HEK293 (cell line): ENCODE results near the gene HDAC10.

Source experiments
- BCL11A ChIP-seq: fragments of 450-650 bp; formaldehyde crosslinking; IDR thresholded peaks from 2 replicates; pipeline ENCODE4 v1.5.1; 2016; ENCODE audit warnings: low read depth, missing biosample characterization, missing genetic modification characterization
- HOXC10 ChIP-seq: sonication (generic); formaldehyde crosslinking; IDR thresholded peaks from 2 replicates; pipeline ENCODE4 v1.8.1; 2023; ENCODE audit warnings: mild to moderate bottlenecking, missing genetic modification reagents
- KLF7 ChIP-seq: fragments of 450-650 bp; formaldehyde crosslinking; IDR thresholded peaks from 2 replicates; pipeline ENCODE4 v1.5.1; 2016; ENCODE audit warnings: missing biosample characterization, missing genetic modification characterization, borderline replicate concordance
- PRDM1 ChIP-seq: fragments of 450-650 bp; formaldehyde crosslinking; IDR thresholded peaks from 2 replicates; pipeline ENCODE4; 2016; ENCODE audit warnings: missing biosample characterization, missing genetic modification characterization
- RBAK ChIP-seq: fragments of 450-650 bp; formaldehyde crosslinking; IDR thresholded peaks from 2 replicates; pipeline ENCODE4 v1.5.1; 2016; ENCODE audit warnings: missing biosample characterization, missing genetic modification characterization
- SETDB1 ChIP-seq: IDR thresholded peaks from one replicate; pipeline ENCODE4 v1.6.1; 2017; ENCODE audit warnings: mild to moderate bottlenecking, low read length, moderate library complexity, mixed read lengths; ENCODE audit not compliant: insufficient read length
- SP2 ChIP-seq: fragments of 450-650 bp; formaldehyde crosslinking; IDR thresholded peaks from 2 replicates; pipeline ENCODE4 v1.5.1; 2016; ENCODE audit warnings: missing biosample characterization, missing genetic modification characterization
- TRIM28 ChIP-seq: IDR thresholded peaks from 2 replicates; pipeline ENCODE4 v1.6.1; 2011; ENCODE audit warnings: low read length, control low read depth, borderline replicate concordance
- ZBTB20 ChIP-seq: fragments of 450-650 bp; formaldehyde crosslinking; IDR thresholded peaks from 2 replicates; pipeline ENCODE4 v1.5.1; 2016; ENCODE audit warnings: missing biosample characterization, missing genetic modification characterization
- ZBTB21 ChIP-seq: fragments of 450-650 bp; formaldehyde crosslinking; IDR thresholded peaks from 2 replicates; pipeline ENCODE4 v1.5.1; 2017; ENCODE audit warnings: missing biosample characterization, missing genetic modification characterization
- ZNF146 ChIP-seq: fragments of 450-650 bp; formaldehyde crosslinking; IDR thresholded peaks from 2 replicates; pipeline ENCODE4 v1.5.1; 2016; ENCODE audit warnings: missing biosample characterization, missing genetic modification characterization
- ZNF169 ChIP-seq: fragments of 450-650 bp; formaldehyde crosslinking; IDR thresholded peaks from 2 replicates; pipeline ENCODE4 v1.5.1; 2016; ENCODE audit warnings: missing biosample characterization, missing genetic modification characterization
- ZNF175 ChIP-seq: fragments of 450-650 bp; formaldehyde crosslinking; IDR thresholded peaks from 2 replicates; pipeline ENCODE4 v1.5.1; 2016; ENCODE audit warnings: missing biosample characterization, missing genetic modification characterization
- ZNF211 ChIP-seq: fragments of 450-650 bp; formaldehyde crosslinking; IDR thresholded peaks from 2 replicates; pipeline ENCODE4 v1.5.1; 2016; ENCODE audit warnings: low read depth, missing biosample characterization, missing genetic modification characterization
- ZNF214 ChIP-seq: fragments of 450-650 bp; formaldehyde crosslinking; IDR thresholded peaks from 2 replicates; pipeline ENCODE4 v1.5.1; 2017; ENCODE audit warnings: missing biosample characterization, mild to moderate bottlenecking, missing genetic modification characterization, borderline replicate concordance
- ZNF416 ChIP-seq: fragments of 450-650 bp; formaldehyde crosslinking; IDR thresholded peaks from 2 replicates; pipeline ENCODE4 v1.5.1; 2016; ENCODE audit warnings: missing biosample characterization, missing genetic modification characterization
- ZNF433 ChIP-seq: fragments of 450-650 bp; formaldehyde crosslinking; IDR thresholded peaks from 2 replicates; pipeline ENCODE4 v1.5.1; 2016; ENCODE audit warnings: missing biosample characterization, missing genetic modification characterization, low read depth
- ZNF473 ChIP-seq: fragments of 450-650 bp; formaldehyde crosslinking; IDR thresholded peaks from 2 replicates; pipeline ENCODE4 v1.5.1; 2017; ENCODE audit warnings: missing biosample characterization, missing genetic modification characterization
- ZNF510 ChIP-seq: fragments of 450-650 bp; formaldehyde crosslinking; IDR thresholded peaks from 2 replicates; pipeline ENCODE4 v1.5.1; 2018; ENCODE audit warnings: mild to moderate bottlenecking, missing genetic modification characterization, missing biosample characterization; ENCODE audit not compliant: insufficient replicate concordance
- ZNF555 ChIP-seq: fragments of 450-650 bp; formaldehyde crosslinking; conservative IDR thresholded peaks from 2 replicates; pipeline ENCODE4 v1.5.1; 2017; ENCODE audit warnings: missing biosample characterization, mild to moderate bottlenecking, missing genetic modification characterization, inconsistent platforms
- ZNF664 ChIP-seq: fragments of 450-650 bp; formaldehyde crosslinking; IDR thresholded peaks from 2 replicates; pipeline ENCODE4 v1.5.1; 2016; ENCODE audit warnings: missing biosample characterization, missing genetic modification characterization
- ZNF670 ChIP-seq: fragments of 450-650 bp; formaldehyde crosslinking; IDR thresholded peaks from 2 replicates; pipeline ENCODE4 v1.5.1; 2016; ENCODE audit warnings: missing biosample characterization, missing genetic modification characterization, low read depth
- ZNF777 ChIP-seq: fragments of 450-650 bp; formaldehyde crosslinking; IDR thresholded peaks from 2 replicates; pipeline ENCODE4 v1.5.1; 2017; ENCODE audit warnings: missing biosample characterization, missing genetic modification characterization, borderline replicate concordance
- ZSCAN30 ChIP-seq: fragments of 450-650 bp; IDR thresholded peaks from 2 replicates; pipeline ENCODE4 v1.5.1; 2018; ENCODE audit warnings: missing biosample characterization, mild to moderate bottlenecking, missing genetic modification characterization, moderate library complexity
- TF ChIP-seq, protein P1 (sequence below): fragments of 450-650 bp; formaldehyde crosslinking; IDR thresholded peaks from 2 replicates; pipeline ENCODE4 v1.5.1; 2017; ENCODE audit warnings: missing biosample characterization, mild to moderate bottlenecking, missing genetic modification characterization, moderate library complexity
- TF ChIP-seq, protein P2 (sequence below): fragments of 450-650 bp; formaldehyde crosslinking; IDR thresholded peaks from 2 replicates; pipeline ENCODE4 v1.5.1; 2017; ENCODE audit warnings: missing biosample characterization, missing genetic modification characterization
- TF ChIP-seq, protein P3 (sequence below): fragments of 450-650 bp; formaldehyde crosslinking; IDR thresholded peaks from 2 replicates; pipeline ENCODE4 v1.5.1; 2016; ENCODE audit warnings: missing biosample characterization, missing genetic modification characterization
- TF ChIP-seq, protein P4 (sequence below): fragments of 450-650 bp; formaldehyde crosslinking; IDR thresholded peaks from 2 replicates; pipeline ENCODE4 v1.5.1; 2016; ENCODE audit warnings: missing biosample characterization, missing genetic modification characterization
- TF ChIP-seq, protein P5 (sequence below): fragments of 450-650 bp; formaldehyde crosslinking; IDR thresholded peaks from 2 replicates; pipeline ENCODE4 v1.5.1; 2016; ENCODE audit warnings: missing biosample characterization, missing genetic modification characterization
- TF ChIP-seq, protein P6 (sequence below): IDR thresholded peaks from 2 replicates; pipeline ENCODE4 v1.6.1; 2011; ENCODE audit warnings: mild to moderate bottlenecking, low read depth, low read length, borderline replicate concordance

Gene HDAC10

DNA sequence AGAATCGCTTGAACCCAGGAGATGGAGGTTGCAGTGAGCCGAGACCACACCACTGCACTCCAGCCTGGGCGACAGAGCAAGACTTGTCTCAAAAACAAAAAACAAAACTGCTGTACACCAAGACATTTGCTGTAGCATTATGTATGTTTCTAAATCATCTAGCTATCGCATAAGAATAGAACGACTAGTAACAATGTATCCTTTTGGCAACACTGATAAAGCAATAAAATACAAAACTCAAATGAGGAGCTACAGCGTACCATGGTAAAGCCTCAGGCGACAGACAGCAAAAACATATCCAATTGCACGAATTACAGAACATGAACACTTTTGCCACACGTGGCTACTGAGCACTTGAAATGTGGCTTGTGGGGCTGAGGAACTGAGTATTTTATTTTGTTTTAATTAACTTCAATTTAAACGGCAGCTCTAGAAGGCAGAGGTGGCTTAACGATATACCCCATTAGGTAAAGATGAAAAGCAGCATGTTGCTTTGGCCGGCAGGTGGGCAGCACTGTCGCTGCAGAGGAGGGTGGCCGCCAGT, 8.6 kb downstream of the HDAC10 start (continued):
- TF ChIP-seq, protein P1, sequence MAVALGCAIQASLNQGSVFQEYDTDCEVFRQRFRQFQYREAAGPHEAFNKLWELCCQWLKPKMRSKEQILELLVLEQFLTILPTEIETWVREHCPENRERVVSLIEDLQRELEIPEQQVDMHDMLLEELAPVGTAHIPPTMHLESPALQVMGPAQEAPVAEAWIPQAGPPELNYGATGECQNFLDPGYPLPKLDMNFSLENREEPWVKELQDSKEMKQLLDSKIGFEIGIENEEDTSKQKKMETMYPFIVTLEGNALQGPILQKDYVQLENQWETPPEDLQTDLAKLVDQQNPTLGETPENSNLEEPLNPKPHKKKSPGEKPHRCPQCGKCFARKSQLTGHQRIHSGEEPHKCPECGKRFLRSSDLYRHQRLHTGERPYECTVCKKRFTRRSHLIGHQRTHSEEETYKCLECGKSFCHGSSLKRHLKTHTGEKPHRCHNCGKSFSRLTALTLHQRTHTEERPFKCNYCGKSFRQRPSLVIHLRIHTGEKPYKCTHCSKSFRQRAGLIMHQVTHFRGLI, result no peak
- no peak for TF ChIP-seq HOXC10 (CRISPR knock-in tag)
- no peak for TF ChIP-seq ZBTB20 (tag by site-specific recombination)
- TF ChIP-seq ZNF433, result no peak
- TF ChIP-seq ZNF664, result no peak
- 0 out of 2 replicates have a peak, but pooled peaks have one; percentile 15 for TF ChIP-seq BCL11A (tag by site-specific recombination)
- no peak for TF ChIP-seq ZNF169 (tag by site-specific recombination)
- no peak for TF ChIP-seq SETDB1
- TF ChIP-seq ZNF175 (tag by site-specific recombination), result no peak
- no peak for TF ChIP-seq ZNF670
- TF ChIP-seq, protein P2, sequence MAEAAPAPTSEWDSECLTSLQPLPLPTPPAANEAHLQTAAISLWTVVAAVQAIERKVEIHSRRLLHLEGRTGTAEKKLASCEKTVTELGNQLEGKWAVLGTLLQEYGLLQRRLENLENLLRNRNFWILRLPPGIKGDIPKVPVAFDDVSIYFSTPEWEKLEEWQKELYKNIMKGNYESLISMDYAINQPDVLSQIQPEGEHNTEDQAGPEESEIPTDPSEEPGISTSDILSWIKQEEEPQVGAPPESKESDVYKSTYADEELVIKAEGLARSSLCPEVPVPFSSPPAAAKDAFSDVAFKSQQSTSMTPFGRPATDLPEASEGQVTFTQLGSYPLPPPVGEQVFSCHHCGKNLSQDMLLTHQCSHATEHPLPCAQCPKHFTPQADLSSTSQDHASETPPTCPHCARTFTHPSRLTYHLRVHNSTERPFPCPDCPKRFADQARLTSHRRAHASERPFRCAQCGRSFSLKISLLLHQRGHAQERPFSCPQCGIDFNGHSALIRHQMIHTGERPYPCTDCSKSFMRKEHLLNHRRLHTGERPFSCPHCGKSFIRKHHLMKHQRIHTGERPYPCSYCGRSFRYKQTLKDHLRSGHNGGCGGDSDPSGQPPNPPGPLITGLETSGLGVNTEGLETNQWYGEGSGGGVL, result no peak
- TF ChIP-seq ZBTB21 (tag by site-specific recombination), result no peak
- no peak for TF ChIP-seq RBAK (tag by site-specific recombination)
- TF ChIP-seq, protein P3, sequence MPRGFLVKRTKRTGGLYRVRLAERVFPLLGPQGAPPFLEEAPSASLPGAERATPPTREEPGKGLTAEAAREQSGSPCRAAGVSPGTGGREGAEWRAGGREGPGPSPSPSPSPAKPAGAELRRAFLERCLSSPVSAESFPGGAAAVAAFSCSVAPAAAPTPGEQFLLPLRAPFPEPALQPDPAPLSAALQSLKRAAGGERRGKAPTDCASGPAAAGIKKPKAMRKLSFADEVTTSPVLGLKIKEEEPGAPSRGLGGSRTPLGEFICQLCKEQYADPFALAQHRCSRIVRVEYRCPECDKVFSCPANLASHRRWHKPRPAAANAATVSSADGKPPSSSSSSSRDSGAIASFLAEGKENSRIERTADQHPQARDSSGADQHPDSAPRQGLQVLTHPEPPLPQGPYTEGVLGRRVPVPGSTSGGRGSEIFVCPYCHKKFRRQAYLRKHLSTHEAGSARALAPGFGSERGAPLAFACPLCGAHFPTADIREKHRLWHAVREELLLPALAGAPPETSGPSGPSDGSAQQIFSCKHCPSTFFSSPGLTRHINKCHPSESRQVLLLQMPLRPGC, result peak; percentile 44; the same call in 1 of the 2 replicates
- no peak for TF ChIP-seq KLF7 (tag by site-specific recombination)
- no peak for TF ChIP-seq ZNF211 (tag by site-specific recombination)
- no peak for TF ChIP-seq ZSCAN30 (tag by site-specific recombination)
- TF ChIP-seq, protein P4, sequence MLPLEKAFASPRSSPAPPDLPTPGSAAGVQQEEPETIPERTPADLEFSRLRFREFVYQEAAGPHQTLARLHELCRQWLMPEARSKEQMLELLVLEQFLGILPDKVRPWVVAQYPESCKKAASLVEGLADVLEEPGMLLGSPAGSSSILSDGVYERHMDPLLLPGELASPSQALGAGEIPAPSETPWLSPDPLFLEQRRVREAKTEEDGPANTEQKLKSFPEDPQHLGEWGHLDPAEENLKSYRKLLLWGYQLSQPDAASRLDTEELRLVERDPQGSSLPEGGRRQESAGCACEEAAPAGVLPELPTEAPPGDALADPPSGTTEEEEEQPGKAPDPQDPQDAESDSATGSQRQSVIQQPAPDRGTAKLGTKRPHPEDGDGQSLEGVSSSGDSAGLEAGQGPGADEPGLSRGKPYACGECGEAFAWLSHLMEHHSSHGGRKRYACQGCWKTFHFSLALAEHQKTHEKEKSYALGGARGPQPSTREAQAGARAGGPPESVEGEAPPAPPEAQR (tag by site-specific recombination), result no peak
- TF ChIP-seq ZNF777 (tag by site-specific recombination), result no peak
- TF ChIP-seq PRDM1 (tag by site-specific recombination), result no peak
- TF ChIP-seq ZNF510 (tag by site-specific recombination), result no peak
- no peak for TF ChIP-seq TRIM28
- TF ChIP-seq, protein P5, sequence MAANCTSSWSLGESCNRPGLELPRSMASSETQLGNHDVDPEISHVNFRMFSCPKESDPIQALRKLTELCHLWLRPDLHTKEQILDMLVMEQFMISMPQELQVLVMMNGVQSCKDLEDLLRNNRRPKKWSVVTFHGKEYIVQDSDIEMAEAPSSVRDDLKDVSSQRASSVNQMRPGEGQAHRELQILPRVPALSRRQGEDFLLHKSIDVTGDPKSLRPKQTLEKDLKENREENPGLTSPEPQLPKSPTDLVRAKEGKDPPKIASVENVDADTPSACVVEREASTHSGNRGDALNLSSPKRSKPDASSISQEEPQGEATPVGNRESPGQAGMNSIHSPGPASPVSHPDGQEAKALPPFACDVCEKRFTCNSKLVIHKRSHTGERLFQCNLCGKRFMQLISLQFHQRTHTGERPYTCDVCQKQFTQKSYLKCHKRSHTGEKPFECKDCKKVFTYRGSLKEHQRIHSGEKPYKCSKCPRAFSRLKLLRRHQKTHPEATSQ (tag by site-specific recombination), result no peak
- no peak for TF ChIP-seq SP2 (tag by site-specific recombination)
- no peak for TF ChIP-seq ZNF416 (tag by site-specific recombination)
- no peak for TF ChIP-seq ZNF214 (tag by site-specific recombination)
- no peak for TF ChIP-seq ZNF146 (tag by site-specific recombination)
- no peak for TF ChIP-seq ZNF555 (tag by site-specific recombination)
- no peak for TF ChIP-seq ZNF473
- TF ChIP-seq, protein P6, sequence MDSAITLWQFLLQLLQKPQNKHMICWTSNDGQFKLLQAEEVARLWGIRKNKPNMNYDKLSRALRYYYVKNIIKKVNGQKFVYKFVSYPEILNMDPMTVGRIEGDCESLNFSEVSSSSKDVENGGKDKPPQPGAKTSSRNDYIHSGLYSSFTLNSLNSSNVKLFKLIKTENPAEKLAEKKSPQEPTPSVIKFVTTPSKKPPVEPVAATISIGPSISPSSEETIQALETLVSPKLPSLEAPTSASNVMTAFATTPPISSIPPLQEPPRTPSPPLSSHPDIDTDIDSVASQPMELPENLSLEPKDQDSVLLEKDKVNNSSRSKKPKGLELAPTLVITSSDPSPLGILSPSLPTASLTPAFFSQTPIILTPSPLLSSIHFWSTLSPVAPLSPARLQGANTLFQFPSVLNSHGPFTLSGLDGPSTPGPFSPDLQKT, result no peak
